OCI-LY3 (cell line): ENCODE measurements around the gene DLX1.

Source experiments
- H2AFZ ChIP-seq: fragments of 200-600, 300-600 bp; shearing (Covaris generic); 2 replicates; pipeline ENCODE4 v1.6.0; 2014; ENCODE audit warnings: antibody characterized with exemption, low read depth, low read length
- H3K27ac ChIP-seq: fragments of 200-600, 300-600 bp; sonication (generic); 2 replicates; pipeline ENCODE4 v1.5.1; 2014; ENCODE audit warnings: mild to moderate bottlenecking, low read length, moderate library complexity, mixed read lengths
- H3K27me3 ChIP-seq: fragments of 200-600, 300-600 bp; sonication (generic); 2 replicates; pipeline ENCODE4 v1.6.1; 2014; ENCODE audit warnings: low read depth, low read length, mixed read lengths
- H3K36me3 ChIP-seq: fragments of 200-600, 300-600 bp; sonication (generic); replicated peaks from 2 replicates; pipeline ENCODE3; 2014; ENCODE audit warnings: low read depth, low read length, mixed read lengths
- H3K4me1 ChIP-seq: fragments of 300-600, 200-600 bp; sonication (generic); 2 replicates; pipeline ENCODE4 v1.6.1; 2014; ENCODE audit warnings: low read length, mixed read lengths
- H3K4me2 ChIP-seq: fragments of 200-600, 300-600 bp; sonication (generic); 2 replicates; pipeline ENCODE4 v1.6.1; 2014; ENCODE audit warnings: low read length, mixed read lengths
- H3K4me3 ChIP-seq: fragments of 300-600, 200-600 bp; sonication (generic); 2 replicates; pipeline ENCODE4 v1.5.1; 2014; ENCODE audit warnings: antibody characterized with exemption, mild to moderate bottlenecking, low read length, moderate library complexity
- H3K79me2 ChIP-seq: fragments of 300-600, 200-600 bp; shearing (Covaris generic); 2 replicates; pipeline ENCODE4 v1.6.1; 2014; ENCODE audit warnings: mild to moderate bottlenecking, low read length, mixed read lengths
- H3K9ac ChIP-seq: fragments of 300-600, 200-600 bp; shearing (Covaris generic); 2 replicates; pipeline ENCODE4 v1.6.0; 2014; ENCODE audit warnings: mild to moderate bottlenecking, low read length, moderate library complexity
- H3K9me3 ChIP-seq: fragments of 200-600, 300-600 bp; shearing (Covaris generic); 2 replicates; pipeline ENCODE4 v1.6.1; 2014; ENCODE audit warnings: low read length, mixed read lengths; ENCODE audit not compliant: insufficient read depth
- H4K20me1 ChIP-seq: fragments of 200-600, 300-600 bp; sonication (generic); 2 replicates; pipeline ENCODE4 v1.6.1; 2016; ENCODE audit warnings: low read length, mixed read lengths; ENCODE audit not compliant: insufficient read depth
- CTCF ChIP-seq: fragments of 200-600, 300-600 bp; sonication (generic); IDR thresholded peaks from 2 replicates; pipeline ENCODE4 v1.5.1; 2014; ENCODE audit warnings: antibody characterized with exemption, low read length, low read depth
- EZH2phosphoT487 ChIP-seq: fragments of 200-600 bp; shearing (Covaris generic); IDR thresholded peaks from 2 replicates; pipeline ENCODE4 v1.6.1; 2018; ENCODE audit warnings: antibody characterized with exemption, mixed run types, low read depth

DLX1 gene

DNA sequence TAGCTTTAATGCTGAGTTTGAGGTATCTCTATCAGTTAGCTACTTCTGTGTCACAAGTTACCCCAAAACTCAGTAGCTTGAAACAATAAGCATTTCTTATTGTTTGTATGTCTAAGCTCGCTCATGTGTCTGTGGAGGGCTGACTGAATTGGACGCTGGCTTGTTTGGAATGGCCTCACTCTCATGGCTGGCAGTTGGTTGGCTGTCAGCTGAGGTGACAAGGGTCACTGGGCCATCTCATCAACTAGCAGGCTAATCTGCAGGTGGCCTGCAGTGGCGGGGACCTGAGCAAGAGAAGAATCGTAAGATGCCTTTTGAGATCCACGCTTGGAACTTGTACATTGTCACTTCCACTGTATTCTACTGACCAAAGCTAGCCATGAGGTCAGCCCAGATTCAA lies 30.8 kb downstream of the DLX1 start:
- TF ChIP-seq EZH2phosphoT487 (no peak), CTCF (no peak)

GRCh38 chr2:172119089-172119488 lies 33.8 kb downstream of the DLX1 start:
- H2AFZ ChIP-seq, result no peak overlapping the region
- TF ChIP-seq CTCF, result no peak
- no peaks in the 10 kb centered on the region for H3K36me3 ChIP-seq
- H3K79me2 ChIP-seq, result no peaks in the 10 kb centered on the region
- no peak overlapping the region for H3K4me3 ChIP-seq
- H3K4me2 ChIP-seq, result no peak overlapping the region
- H3K4me1 ChIP-seq, result no peaks in the 10 kb centered on the region
- no peak overlapping the region for H3K27ac ChIP-seq
- H3K27me3 ChIP-seq, result 0 out of 2 replicates have a peak, but pooled peaks cover 5% of the 10 kb centered on the region
- H3K9ac ChIP-seq, result no peak overlapping the region
- H3K9me3 ChIP-seq, result no peaks in the 10 kb centered on the region
- H4K20me1 ChIP-seq, result no peaks in the 10 kb centered on the region

More for the DNA sequence above, 30.8 kb downstream of the DLX1 start:
- Histone ChIP-seq H3K27ac (no peak overlapping the region), H3K4me1 (no peaks in the 10 kb centered on the region), H3K27me3 (0 out of 2 replicates have a peak, but pooled peaks cover 5% of the 10 kb centered on the region), H3K9ac (no peak overlapping the region), H3K36me3 (no peaks in the 10 kb centered on the region), H2AFZ (no peak overlapping the region), H3K79me2 (no peaks in the 10 kb centered on the region), H3K4me2 (no peak overlapping the region), H4K20me1 (no peaks in the 10 kb centered on the region), H3K4me3 (no peak overlapping the region), H3K9me3 (no peaks in the 10 kb centered on the region)

DNA sequence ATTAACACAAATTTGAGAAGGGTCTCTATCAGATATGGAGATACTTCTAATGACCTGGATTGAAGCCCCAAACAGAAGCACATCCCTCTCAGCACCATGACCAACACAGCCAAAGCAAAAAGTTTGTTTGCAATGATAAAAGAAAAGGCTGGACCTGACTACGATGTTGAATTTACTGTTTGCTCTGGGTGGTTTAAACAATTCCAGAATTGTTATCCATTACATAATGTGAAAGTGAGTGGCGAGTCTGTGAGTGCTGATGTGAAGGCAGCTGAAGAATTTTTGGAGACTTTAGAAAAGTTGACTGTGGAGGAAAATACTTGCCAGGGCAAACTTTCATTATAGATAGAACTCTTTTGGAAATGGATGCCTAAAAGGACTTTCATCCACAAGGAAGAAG lies 34.8 kb downstream of the DLX1 start:
- Histone ChIP-seq H2AFZ (no peak overlapping the region), H3K4me3 (no peak overlapping the region), H3K4me1 (no peaks in the 10 kb centered on the region), H3K9me3 (no peaks in the 10 kb centered on the region), H3K79me2 (no peaks in the 10 kb centered on the region), H3K36me3 (no peaks in the 10 kb centered on the region), H3K9ac (no peak overlapping the region), H4K20me1 (no peaks in the 10 kb centered on the region), H3K27me3 (0 out of 2 replicates have a peak, but pooled peaks cover 5% of the 10 kb centered on the region), H3K4me2 (no peak overlapping the region), H3K27ac (no peak overlapping the region)
- TF ChIP-seq CTCF (no peak), EZH2phosphoT487 (no peak)

- TF ChIP-seq EZH2phosphoT487 (no peak), CTCF (no peak)
- no peak overlapping the region for H3K4me3 ChIP-seq
- H4K20me1 ChIP-seq, result no peaks in the 10 kb centered on the region
- no peak overlapping the region for H2AFZ ChIP-seq
- H3K36me3 ChIP-seq, result no peaks in the 10 kb centered on the region
- H3K9ac ChIP-seq, result no peak overlapping the region
- H3K4me1 ChIP-seq, result no peaks in the 10 kb centered on the region
- no peak overlapping the region for H3K4me2 ChIP-seq
- H3K27me3 ChIP-seq, result no peaks in the 10 kb centered on the region
- H3K9me3 ChIP-seq, result no peaks in the 10 kb centered on the region
- H3K27ac ChIP-seq, result no peak overlapping the region
- no peaks in the 10 kb centered on the region for H3K79me2 ChIP-seq
Measured at GRCh38 chr2:172128484-172128883, 43.2 kb downstream of the DLX1 start.
